Fibroblast of lung (primary cell): ENCODE data around the gene NUDT21. TPM values are rescaled to one million over a fixed set of nuclear protein-coding genes. Genes with fewer than 3 reads are reported as not detected.

Experiments used
- DNase-seq, 2 donors: peaks; one replicate each; pipeline versions ENCODE4 v3.0.0 to v3.0.0-alpha.2; 2010; ENCODE audit warnings: low read depth in 2 of 2
- H2AFZ ChIP-seq: 2 replicates; pipeline ENCODE4 v1.5.1; 2012; ENCODE audit warnings: low read length, control low read depth, inconsistent platforms
- H3K27ac ChIP-seq: 2 replicates; pipeline ENCODE4 v1.5.1; 2011; ENCODE audit warnings: low read length, control low read depth; ENCODE audit not compliant: insufficient read depth
- H3K27me3 ChIP-seq: 2 replicates; pipeline ENCODE4 v1.5.1; 2011; ENCODE audit warnings: mild to moderate bottlenecking, low read length; ENCODE audit not compliant: control insufficient read depth, insufficient read depth
- H3K36me3 ChIP-seq: 2 replicates; pipeline ENCODE4 v1.5.1; 2011; ENCODE audit warnings: low read length; ENCODE audit not compliant: control insufficient read depth, insufficient read depth
- H3K4me1 ChIP-seq: 2 replicates; pipeline ENCODE4 v1.5.1; 2011; ENCODE audit warnings: low read length; ENCODE audit not compliant: control insufficient read depth, insufficient read depth; ENCODE audit errors: extremely low read depth
- H3K4me2 ChIP-seq: 2 replicates; pipeline ENCODE4 v1.5.1; 2011; ENCODE audit warnings: low read length, control low read depth; ENCODE audit not compliant: insufficient read depth; ENCODE audit errors: extremely low read depth
- H3K4me3 ChIP-seq, 4 experiments: fragments of 200-600 bp in 1 of 4; sonication (generic) in 1 of 4; replicated peaks in 1 of 4; 2 replicates each; pipeline ENCODE4 v1.5.1; 2011 to 2016; ENCODE audit warnings: low read length in 4 of 4, low read depth in 3 of 4, mild to moderate bottlenecking in 3 of 4, control low read depth in 2 of 4, inconsistent platforms in 1 of 4, mixed read lengths in 1 of 4; ENCODE audit not compliant: insufficient read depth in 1 of 4; ENCODE audit errors: control extremely low read depth in 1 of 4
- H3K79me2 ChIP-seq: 2 replicates; pipeline ENCODE4 v1.5.1; 2012; ENCODE audit warnings: mild to moderate bottlenecking, low read length, inconsistent platforms; ENCODE audit not compliant: control insufficient read depth, insufficient read depth
- H3K9ac ChIP-seq: 2 replicates; pipeline ENCODE4 v1.5.1; 2011; ENCODE audit warnings: mild to moderate bottlenecking, low read length, control low read depth; ENCODE audit not compliant: insufficient read depth
- H3K9me3 ChIP-seq: 2 replicates; pipeline ENCODE4 v1.5.1; 2012; ENCODE audit warnings: low read depth, low read length; ENCODE audit not compliant: control insufficient read depth, insufficient read depth
- H4K20me1 ChIP-seq: 2 replicates; pipeline ENCODE4 v1.5.1; 2011; ENCODE audit warnings: low read length; ENCODE audit not compliant: control insufficient read depth, insufficient read depth; ENCODE audit errors: extremely low read depth
- EZH2 ChIP-seq: IDR thresholded peaks from 2 replicates; pipeline ENCODE4 v1.5.1; 2012; ENCODE audit warnings: low read length, control low read depth, mild to moderate bottlenecking; ENCODE audit errors: missing control alignments
- polyA plus RNA-seq, 2 donors: library from polyadenylated mRNA; depleted of rRNA in 1 of 2; stranded (reverse) in 1 of 2; unstranded in 1 of 2; fragments of >200 nt; gene quantifications; 2 replicates each; pipeline ENCODE4 v1.2.1, GENCODE V29; 2011 to 2012; ENCODE audit warnings: missing spikeins in 1 of 2
- total RNA-seq: library from RNA; depleted of rRNA; stranded (reverse); fragments of >200 nt; gene quantifications from 2 replicates; pipeline ENCODE4 v1.2.1, GENCODE V29; 2014
- TF ChIP-seq, protein P1 (sequence below), 2 donors: IDR thresholded peaks in 1 of 2; conservative IDR thresholded peaks in 1 of 2; 1 replicate in 1 of 2; 2 replicates in 1 of 2; pipeline ENCODE4 v1.5.1; 2011 to 2012; ENCODE audit warnings: low read length in 2 of 2, control low read depth in 1 of 2, inconsistent platforms in 1 of 2, low read depth in 1 of 2, mild to moderate bottlenecking in 1 of 2

NUDT21 gene
- total and polyA plus RNA-seq, 2 donors (not counting 1 experiment from before 2014, with no cell fraction given) = 69.9 to 132 TPM

DNA sequence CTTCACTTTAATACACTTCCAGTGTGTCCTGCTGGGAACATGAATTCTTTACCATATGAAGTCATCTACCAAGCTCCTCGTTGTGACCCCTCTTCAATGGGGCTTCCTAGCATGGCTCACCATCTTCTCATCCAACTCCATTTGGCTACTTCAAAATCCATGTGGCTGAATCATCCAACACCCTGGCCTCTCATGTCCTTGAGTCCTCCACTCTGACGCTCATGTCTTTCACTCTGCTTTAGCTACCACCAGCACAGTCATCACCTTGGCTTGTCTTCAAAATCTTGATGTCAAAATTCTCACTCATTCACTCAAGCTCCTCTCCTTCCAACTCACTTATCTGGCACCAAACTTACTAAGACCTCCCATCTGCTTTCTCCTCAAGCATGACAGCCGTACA, 61.6 kb downstream of the NUDT21 start:
- TF ChIP-seq, protein P1, sequence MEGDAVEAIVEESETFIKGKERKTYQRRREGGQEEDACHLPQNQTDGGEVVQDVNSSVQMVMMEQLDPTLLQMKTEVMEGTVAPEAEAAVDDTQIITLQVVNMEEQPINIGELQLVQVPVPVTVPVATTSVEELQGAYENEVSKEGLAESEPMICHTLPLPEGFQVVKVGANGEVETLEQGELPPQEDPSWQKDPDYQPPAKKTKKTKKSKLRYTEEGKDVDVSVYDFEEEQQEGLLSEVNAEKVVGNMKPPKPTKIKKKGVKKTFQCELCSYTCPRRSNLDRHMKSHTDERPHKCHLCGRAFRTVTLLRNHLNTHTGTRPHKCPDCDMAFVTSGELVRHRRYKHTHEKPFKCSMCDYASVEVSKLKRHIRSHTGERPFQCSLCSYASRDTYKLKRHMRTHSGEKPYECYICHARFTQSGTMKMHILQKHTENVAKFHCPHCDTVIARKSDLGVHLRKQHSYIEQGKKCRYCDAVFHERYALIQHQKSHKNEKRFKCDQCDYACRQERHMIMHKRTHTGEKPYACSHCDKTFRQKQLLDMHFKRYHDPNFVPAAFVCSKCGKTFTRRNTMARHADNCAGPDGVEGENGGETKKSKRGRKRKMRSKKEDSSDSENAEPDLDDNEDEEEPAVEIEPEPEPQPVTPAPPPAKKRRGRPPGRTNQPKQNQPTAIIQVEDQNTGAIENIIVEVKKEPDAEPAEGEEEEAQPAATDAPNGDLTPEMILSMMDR (conservative IDR thresholded peaks at IDR 0.05 in 1 of 2, IDR thresholded peaks at IDR 0.05 in 1 of 2; ENCODE audit: low read depth in 1 of 2, low read length in 2 of 2) = no peak
- TF ChIP-seq EZH2 = no peak
- H3K36me3 ChIP-seq = peaks cover 7% of the 10 kb centered on the region
- H3K9ac ChIP-seq = no peak overlapping the region

DNA sequence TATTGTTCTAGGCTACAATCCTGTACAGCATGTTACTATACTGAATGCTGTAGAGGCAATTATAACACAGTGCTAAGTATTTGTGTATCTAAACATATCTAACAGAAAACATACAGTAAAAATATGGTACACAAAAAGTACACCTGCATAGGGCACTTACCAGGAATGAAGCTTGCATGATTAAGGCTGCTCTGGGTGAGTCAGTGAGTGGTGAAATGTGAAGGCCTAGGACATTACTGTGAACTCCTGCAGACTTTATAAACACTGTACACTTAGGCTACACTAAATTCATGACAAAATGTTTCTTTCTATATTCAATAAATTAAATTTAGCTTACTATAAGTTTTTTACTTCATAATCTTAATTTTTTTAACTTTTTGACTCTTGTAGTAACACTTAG, 62.9 kb downstream of the NUDT21 start:
- H3K9ac ChIP-seq = no peak overlapping the region
- no peaks in the 10 kb centered on the region for H4K20me1 ChIP-seq
- H3K79me2 ChIP-seq = no peaks in the 10 kb centered on the region
- no peak overlapping the region for H3K27ac ChIP-seq
- H3K9me3 ChIP-seq = no peaks in the 10 kb centered on the region
- H2AFZ ChIP-seq = no peak overlapping the region
- H3K27me3 ChIP-seq = no peaks in the 10 kb centered on the region
- peaks cover 11% of the 10 kb centered on the region for H3K36me3 ChIP-seq
- H3K4me1 ChIP-seq = peaks cover 10% of the 10 kb centered on the region
- no peak overlapping the region for H3K4me3 ChIP-seq
- H3K4me2 ChIP-seq = no peak overlapping the region
- TF ChIP-seq, protein P1 (conservative IDR thresholded peaks at IDR 0.05 in 1 of 2, IDR thresholded peaks at IDR 0.05 in 1 of 2; ENCODE audit: low read depth in 1 of 2, low read length in 2 of 2) = no peak
- no peak for TF ChIP-seq EZH2
- peak; percentile 25 to 59 for DNase-seq

More for the DNA sequence above, 61.6 kb downstream of the NUDT21 start:
- no peaks in the 10 kb centered on the region for H3K27me3 ChIP-seq
- peak overlapping the region; percentile 90 for H3K27ac ChIP-seq
- no peaks in the 10 kb centered on the region for H3K9me3 ChIP-seq
- H4K20me1 ChIP-seq = no peaks in the 10 kb centered on the region
- no peaks in the 10 kb centered on the region for H3K79me2 ChIP-seq
- H3K4me3 ChIP-seq = no peak overlapping the region
- peaks cover 10% of the 10 kb centered on the region for H3K4me1 ChIP-seq
- no peak overlapping the region for H2AFZ ChIP-seq
- peak; percentile 88 to 99 for DNase-seq
- H3K4me2 ChIP-seq = peak overlapping the region; percentile 59

DNA sequence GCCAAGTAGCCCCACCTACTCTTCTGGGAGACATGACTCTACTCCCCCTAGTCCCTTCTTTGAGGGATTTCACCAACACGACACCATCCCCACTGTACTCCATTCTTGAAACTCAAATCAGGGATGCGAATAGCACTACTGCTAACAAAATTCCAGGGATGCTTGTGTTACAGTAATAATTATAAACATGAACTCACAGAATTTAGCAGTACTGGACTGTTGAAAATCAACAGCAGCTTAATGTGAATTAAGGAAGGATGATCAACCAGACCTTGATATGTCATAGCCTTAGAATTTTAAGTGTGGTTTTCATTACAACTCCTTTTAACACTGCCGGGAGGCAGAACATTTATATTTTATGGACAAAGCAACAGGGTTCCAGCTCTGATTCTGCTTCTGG, 63.7 kb downstream of the NUDT21 start:
- Histone ChIP-seq H2AFZ (no peak overlapping the region), H3K4me2 (no peak overlapping the region), H3K36me3 (peaks cover 11% of the 10 kb centered on the region), H4K20me1 (no peaks in the 10 kb centered on the region), H3K27ac (no peak overlapping the region), H3K4me3 (no peak overlapping the region), H3K4me1 (peaks cover 10% of the 10 kb centered on the region), H3K27me3 (no peaks in the 10 kb centered on the region), H3K9ac (no peak overlapping the region), H3K9me3 (no peaks in the 10 kb centered on the region), H3K79me2 (no peaks in the 10 kb centered on the region)
- peak in 1 of 2 donors; percentile 18 for DNase-seq
- TF ChIP-seq, protein P1 (conservative IDR thresholded peaks at IDR 0.05 in 1 of 2, IDR thresholded peaks at IDR 0.05 in 1 of 2; ENCODE audit: low read depth in 1 of 2, low read length in 2 of 2) = no peak
- no peak for TF ChIP-seq EZH2
